ENCODE measurements around the gene IQCH.
A peak's percentile ranks its signal among the peaks of the same experiment; 100 is the strongest.

IQCH gene

GRCh38 chr15:67456677-67457529 lies 202.3 kb downstream of the IQCH start:
- DNase-seq = peak; percentile 82

GRCh38 chr15:67458331-67459029 lies 203.9 kb downstream of the IQCH start:
- DNase-seq = peak; percentile 42

- DNase-seq = no peak
Observed at GRCh38 chr15:67460521-67460920, 205.9 kb downstream of the IQCH start.

DNA sequence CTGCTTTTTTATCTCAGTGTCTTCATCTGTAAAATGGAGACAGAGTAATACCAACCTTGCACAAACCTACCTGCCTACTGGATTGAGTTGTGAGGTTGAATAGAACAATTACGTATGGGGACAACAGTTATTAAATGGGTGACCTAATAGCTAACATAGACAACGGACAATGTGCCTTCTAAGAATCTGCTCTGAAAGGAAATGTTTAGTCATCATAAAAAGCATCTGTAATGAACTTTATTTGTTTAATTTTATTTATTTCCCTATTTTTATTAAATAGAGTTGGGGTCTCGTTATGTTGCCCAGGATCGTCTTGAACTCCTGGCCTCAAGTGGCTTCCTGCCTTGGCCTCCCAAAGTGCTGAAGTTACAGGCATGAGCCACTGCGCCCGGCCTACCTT lies 207.1 kb downstream of the IQCH start:
- DNase-seq = no peak

GRCh38 chr15:67462875-67463274 lies 208.3 kb downstream of the IQCH start:
- DNase-seq = peak; percentile 83

GRCh38 chr15:67463488-67463887 lies 208.9 kb downstream of the IQCH start:
- DNase-seq = no peak

GRCh38 chr15:67465196-67465952 lies 210.8 kb downstream of the IQCH start:
- no peak for DNase-seq

GRCh38 chr15:67468416-67468815 lies 213.8 kb downstream of the IQCH start:
- peak; percentile 50 for DNase-seq

GRCh38 chr15:67469680-67470079 lies 215.1 kb downstream of the IQCH start:
- no peak for DNase-seq

- no peak for DNase-seq
Observed at GRCh38 chr15:67472957-67473356, 218.4 kb downstream of the IQCH start.

GRCh38 chr15:67474405-67475110 lies 220.0 kb downstream of the IQCH start:
- no peak for DNase-seq

- DNase-seq = no peak
Observed at GRCh38 chr15:67479781-67480505, 225.4 kb downstream of the IQCH start.

DNA sequence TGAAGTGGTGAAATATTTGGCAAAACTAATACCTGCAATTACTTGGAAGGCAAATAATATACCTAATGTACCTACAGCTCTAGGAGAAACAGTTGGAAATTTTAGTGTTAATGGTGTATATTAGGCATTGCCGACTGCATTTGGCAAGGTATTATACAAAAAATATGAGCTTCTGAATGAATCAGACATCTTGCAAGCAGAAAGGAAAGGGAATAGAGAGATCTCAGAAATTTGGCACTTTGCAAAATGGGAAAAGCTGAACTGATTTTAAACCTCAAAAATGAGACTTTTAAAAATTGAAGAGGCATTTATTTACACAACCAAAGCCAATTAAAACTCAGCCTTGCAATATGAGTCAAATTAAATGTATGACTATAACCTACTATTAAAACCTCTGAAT lies 226.2 kb downstream of the IQCH start:
- no peak for DNase-seq

GRCh38 chr15:67481680-67482079 lies 227.1 kb downstream of the IQCH start:
- no peak for DNase-seq

DNA sequence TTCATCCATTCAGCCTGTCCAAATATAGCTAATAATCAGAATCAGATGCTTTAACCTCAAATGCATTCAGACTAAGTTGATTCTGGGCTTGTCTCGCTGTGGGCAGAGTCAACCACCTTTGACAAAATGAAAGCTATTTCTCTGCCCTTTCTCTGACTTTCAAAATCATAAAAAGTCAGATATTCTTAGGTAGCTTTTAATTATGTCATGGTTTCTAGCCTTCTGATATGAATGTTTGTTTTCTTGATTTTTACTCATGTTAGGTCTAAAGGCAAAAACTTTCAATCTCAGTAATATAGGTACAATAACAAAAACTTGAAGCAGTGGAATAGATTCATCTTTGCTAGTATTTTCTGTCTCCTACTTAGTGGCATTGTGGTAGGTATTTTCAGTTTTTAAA lies 241.0 kb downstream of the IQCH start:
- DNase-seq = no peak

DNA sequence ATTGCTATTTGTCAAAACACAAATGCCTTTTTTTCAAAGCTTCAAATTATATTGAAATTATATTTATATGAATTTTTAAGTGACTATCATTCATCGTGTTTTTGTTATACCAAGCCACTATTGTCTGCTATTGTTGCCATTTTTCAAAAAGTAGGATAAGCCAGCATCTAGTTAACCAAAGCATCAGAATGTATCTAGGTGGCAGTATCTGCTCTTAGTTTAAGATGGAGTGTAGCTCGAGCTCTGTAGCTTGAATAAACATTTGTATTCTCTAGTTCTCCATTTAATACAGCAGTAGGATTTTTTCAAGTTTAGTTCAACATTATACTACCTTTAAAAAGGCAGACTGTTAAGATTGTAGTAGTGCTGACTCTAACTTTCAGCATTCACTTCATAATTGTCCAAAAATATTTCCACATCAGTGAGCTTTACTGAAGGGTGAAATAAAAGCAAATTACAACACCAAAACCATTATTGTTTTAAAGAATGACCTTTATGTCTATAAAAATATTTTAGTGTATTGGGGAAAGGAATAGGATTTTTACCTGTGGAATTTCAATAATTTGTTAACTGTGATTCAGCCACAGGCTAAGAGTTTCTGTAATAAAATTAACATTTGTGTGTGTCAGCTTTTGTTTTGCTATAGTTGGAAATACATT lies 246.7 kb downstream of the IQCH start:
- DNase-seq = peak; percentile 59

GRCh38 chr15:67501836-67502461 lies 247.4 kb downstream of the IQCH start:
- peak; percentile 96 for DNase-seq

DNA sequence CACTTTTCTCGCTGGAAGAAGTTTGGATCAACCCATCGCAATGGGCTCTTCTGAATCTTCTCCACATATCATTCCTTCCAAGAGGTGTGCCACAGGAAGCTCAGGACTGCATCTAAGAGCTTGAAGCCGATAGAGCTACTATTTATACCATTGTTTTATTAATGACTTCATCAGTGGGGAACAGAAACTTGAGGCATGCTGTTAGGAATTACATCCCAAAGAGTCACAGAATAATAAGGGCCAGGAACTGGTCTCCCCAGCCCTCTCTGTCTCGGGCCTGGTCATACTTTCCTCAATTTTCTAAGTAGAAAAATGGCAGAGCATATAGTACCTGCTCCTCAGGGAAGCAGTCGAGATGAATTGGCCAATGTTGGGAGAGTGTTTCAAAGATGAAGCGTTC lies 249.5 kb downstream of the IQCH start:
- no peak for DNase-seq

- DNase-seq = peak; percentile 28
Observed at GRCh38 chr15:67504796-67505195, 250.2 kb downstream of the IQCH start.

- DNase-seq = no peak
Observed at GRCh38 chr15:67505675-67506572, 251.3 kb downstream of the IQCH start.
